ENCODE measurements around the gene HYAL3. TPM values are rescaled to one million over a fixed set of nuclear protein-coding genes. Genes with fewer than 3 reads are reported as not detected.

HYAL3 gene
- total RNA-seq, 2 experiments from 2014 or later, result 2.7 to 3.5 TPM

- Histone ChIP-seq H3K9me3 (ENCODE audit: low read length) (no peaks in the 10 kb centered on the region), H4K20me1 (ENCODE audit: insufficient read depth, low read length) (no peaks in the 10 kb centered on the region), H2AFZ (ENCODE audit: low read length) (peak overlapping the region; percentile 59), H3K79me2 (ENCODE audit: insufficient read depth, low read depth, low read length) (no peaks in the 10 kb centered on the region), H3K36me3 (ENCODE audit: insufficient read depth, low read length) (peaks cover 20% of the 10 kb centered on the region; the same call in 1 of the 2 replicates), H3K27ac (ENCODE audit: low read depth, low read length, poor library complexity, severe bottlenecking) (peak overlapping the region; percentile 51), H3K4me1 (ENCODE audit: insufficient read depth, low read length, poor library complexity, severe bottlenecking) (peaks cover 49% of the 10 kb centered on the region), H3K9me2 (ENCODE audit: insufficient read depth, low read length) (no peaks in the 10 kb centered on the region), H3K4me2 (ENCODE audit: low read length) (peak overlapping the region; percentile 73), H3K4me3 (ENCODE audit: low read depth, low read length, poor library complexity, severe bottlenecking) (peak overlapping the region; percentile 72)
- POLR2A ChIA-PET, result interaction anchor here (0.9 to 1.1 kb wide), 2 partner anchors 13 to 16 kb away, joined by 5 to 6 read pairs; no protein-coding TSS in a partner anchor
- CTCF ChIA-PET (ENCODE audit: unreplicated experiment), result interaction anchor here (0.6 kb wide), 1 partner anchor 28 kb away, joined by 3 read pairs; no protein-coding TSS in a partner anchor
- intact Hi-C loops (cut with micrococcal nuclease; ENCODE audit: unreplicated experiment), result loop anchor here (5.0 kb wide), 1 partner anchor 94 kb away; no protein-coding TSS in a partner anchor
- no peak for TF ChIP-seq EZH2phosphoT487 (IDR thresholded peaks at IDR 0.05; ENCODE audit: borderline replicate concordance, low read depth, low read length)
- no peak for TF ChIP-seq CTCF (conservative IDR thresholded peaks at IDR 0.05; ENCODE audit: low read length)
- no TSS peak for BruUV-seq (replicated peaks)
- peak; percentile 82 for DNase-seq (ENCODE audit: low spot score)
These were observed 21.7 kb upstream of the HYAL3 start for GRCh38 chr3:50320853-50321335.

GRCh38 chr3:50319894-50320625, 20.9 kb upstream of the HYAL3 start:
- ChIA-PET POLR2A (interaction anchor here (0.9 to 1.1 kb wide), 2 partner anchors 14 to 17 kb away, joined by 5 to 6 read pairs; no protein-coding TSS in a partner anchor), CTCF (ENCODE audit: unreplicated experiment) (interaction anchor here (0.6 kb wide), 1 partner anchor 28 kb away, joined by 3 read pairs; no protein-coding TSS in a partner anchor)
- Histone ChIP-seq H4K20me1 (ENCODE audit: insufficient read depth, low read length) (no peaks in the 10 kb centered on the region), H3K4me3 (ENCODE audit: low read depth, low read length, poor library complexity, severe bottlenecking) (peak overlapping the region; percentile 72), H3K9me3 (ENCODE audit: low read length) (no peaks in the 10 kb centered on the region), H3K27ac (ENCODE audit: low read depth, low read length, poor library complexity, severe bottlenecking) (peak overlapping the region; percentile 51), H3K79me2 (ENCODE audit: insufficient read depth, low read depth, low read length) (no peaks in the 10 kb centered on the region), H2AFZ (ENCODE audit: low read length) (no peak overlapping the region), H3K4me1 (ENCODE audit: insufficient read depth, low read length, poor library complexity, severe bottlenecking) (peaks cover 49% of the 10 kb centered on the region), H3K4me2 (ENCODE audit: low read length) (peak overlapping the region; percentile 73), H3K9me2 (ENCODE audit: insufficient read depth, low read length) (no peaks in the 10 kb centered on the region), H3K36me3 (ENCODE audit: insufficient read depth, low read length) (peaks cover 15% of the 10 kb centered on the region; the same call in 1 of the 2 replicates)
- TF ChIP-seq CTCF (conservative IDR thresholded peaks at IDR 0.05; ENCODE audit: low read length) (no peak), EZH2phosphoT487 (IDR thresholded peaks at IDR 0.05; ENCODE audit: borderline replicate concordance, low read depth, low read length) (no peak)
- TSS peak; percentile 35 for BruUV-seq (replicated peaks)
- DNase-seq (ENCODE audit: low spot score), result no peak
- intact Hi-C loops (cut with micrococcal nuclease; ENCODE audit: unreplicated experiment), result loop anchor here (5.0 kb wide), 1 partner anchor 93 kb away; no protein-coding TSS in a partner anchor
